HG03571 (cell line): ENCODE data around the gene NEGR1.

Source experiments
- ATAC-seq: cut with Tn5 transposase; IDR thresholded peaks from one replicate; pipeline ENCODE4 v1.9.1; 2021; ENCODE audit not compliant: unreplicated experiment

NEGR1 gene

GRCh38 chr1:72122099-72122880, 160.0 kb downstream of the NEGR1 start:
- ATAC-seq: no peak

DNA sequence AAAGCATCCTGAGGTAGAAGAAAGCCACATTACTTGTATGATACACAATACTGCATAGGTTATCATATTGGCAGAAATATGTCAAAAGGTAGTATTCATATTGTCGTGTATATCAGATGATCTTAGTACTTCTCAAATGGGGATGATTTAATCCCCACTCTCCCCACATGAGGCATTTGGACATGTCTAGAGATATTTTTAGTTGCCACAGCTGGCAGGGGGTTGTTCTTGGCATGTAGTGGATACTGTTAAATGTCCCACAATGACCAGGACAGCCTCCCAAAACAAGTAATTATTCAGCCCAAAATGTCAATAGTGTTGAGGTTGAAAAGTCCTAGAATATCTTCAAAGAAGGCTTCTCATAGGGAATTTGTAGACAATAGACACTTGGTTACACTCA, 162.8 kb downstream of the NEGR1 start:
- ATAC-seq: no peak

DNA sequence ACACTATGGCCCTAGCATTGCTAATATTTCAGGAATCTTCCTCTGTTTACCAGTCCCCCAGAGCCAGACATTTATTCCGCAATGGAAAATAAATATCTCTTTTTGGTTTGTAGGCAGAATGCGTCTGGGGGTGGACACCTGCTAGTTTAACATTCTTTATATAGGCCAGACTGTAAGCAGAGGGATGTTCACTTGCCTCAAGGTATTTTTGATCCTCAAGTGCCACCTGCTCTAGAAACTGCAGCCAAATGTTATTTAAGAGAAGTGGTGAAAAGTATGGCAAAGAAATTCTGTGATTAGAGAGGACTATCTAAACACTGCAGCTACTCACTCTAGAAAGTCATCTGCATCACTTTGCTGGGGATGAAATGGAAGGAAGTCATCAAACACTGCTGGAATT, 164.7 kb downstream of the NEGR1 start:
- no peak for ATAC-seq

- ATAC-seq: no peak
Observed at GRCh38 chr1:72115290-72115689, 167.0 kb downstream of the NEGR1 start.

GRCh38 chr1:72111662-72112061, 170.7 kb downstream of the NEGR1 start:
- no peak for ATAC-seq

DNA sequence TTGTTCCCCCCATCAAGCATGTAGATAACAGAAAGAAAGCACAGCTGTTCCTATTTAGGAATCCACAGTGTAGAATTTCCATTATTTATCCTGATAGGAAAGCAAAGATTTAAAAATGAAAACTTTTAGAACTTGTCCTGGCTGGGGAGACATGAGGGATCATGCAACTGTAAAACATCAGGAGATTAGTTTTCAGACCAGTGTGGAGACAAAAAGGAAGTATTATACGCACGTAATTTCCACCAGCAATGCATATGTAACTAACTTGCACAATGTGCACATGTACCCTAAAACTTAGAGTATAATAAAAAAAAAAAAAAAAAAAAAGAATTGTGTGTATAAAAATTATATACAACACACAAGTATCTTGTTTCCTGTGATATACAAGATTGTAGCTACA, 172.4 kb downstream of the NEGR1 start:
- ATAC-seq: no peak

DNA sequence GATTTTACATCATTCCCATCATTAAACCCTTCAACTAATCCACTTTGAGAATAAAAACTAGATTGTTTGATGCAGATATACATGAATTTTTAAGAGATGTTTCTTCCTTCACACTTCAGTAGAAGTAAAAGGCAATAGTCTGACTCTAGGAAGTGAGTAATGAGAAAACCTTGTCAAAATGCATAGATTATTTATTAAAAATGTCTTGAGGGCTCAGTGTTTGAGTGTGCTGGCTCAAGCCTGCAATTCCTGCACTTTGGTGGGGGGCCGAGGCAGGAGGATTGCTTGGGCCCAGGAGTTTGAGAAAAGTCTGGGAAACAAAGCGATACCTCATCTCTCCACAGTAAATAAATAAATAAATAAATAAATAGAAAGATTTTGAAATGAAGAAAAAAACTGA, 177.1 kb downstream of the NEGR1 start:
- ATAC-seq: no peak

DNA sequence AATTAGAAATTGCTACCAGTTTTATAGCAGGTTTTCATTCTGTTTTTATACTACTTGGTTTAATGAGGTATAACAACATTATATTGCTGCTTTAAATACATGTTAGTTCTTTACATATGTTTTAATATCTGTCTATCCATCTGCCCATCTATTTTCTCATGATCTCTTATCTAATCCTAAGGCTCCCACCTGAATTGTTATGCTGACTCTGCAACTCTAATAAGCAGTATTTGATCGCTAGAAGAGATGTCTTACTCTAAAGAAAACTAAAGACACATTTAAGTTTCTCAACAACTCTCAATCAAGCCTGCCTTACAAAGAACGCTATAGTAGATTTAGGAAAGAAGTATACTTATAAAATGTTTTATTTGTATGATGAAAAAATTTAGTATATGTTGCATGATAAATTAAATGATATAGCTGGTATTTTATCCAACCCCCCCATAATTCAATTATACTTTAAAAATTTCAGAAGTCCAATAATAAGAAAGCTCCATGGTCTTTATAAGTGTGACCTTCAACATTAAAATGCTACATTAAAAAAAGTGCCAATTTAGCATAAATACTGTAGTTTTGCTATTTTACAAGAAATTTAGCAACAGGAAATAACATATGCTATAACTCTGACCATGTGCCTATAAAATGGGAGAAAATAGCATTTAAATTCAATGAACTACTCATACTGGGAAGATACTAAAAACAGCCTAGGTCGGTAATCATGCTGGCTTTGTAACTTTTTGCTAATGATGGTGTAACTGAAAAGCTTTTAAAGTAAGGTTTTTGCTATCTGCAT, 180.3 kb downstream of the NEGR1 start:
- ATAC-seq: no peak

- no peak for ATAC-seq
Observed at GRCh38 chr1:72100771-72101170, 181.6 kb downstream of the NEGR1 start.

- ATAC-seq: no peak
Observed at GRCh38 chr1:72097851-72098570, 184.3 kb downstream of the NEGR1 start.

DNA sequence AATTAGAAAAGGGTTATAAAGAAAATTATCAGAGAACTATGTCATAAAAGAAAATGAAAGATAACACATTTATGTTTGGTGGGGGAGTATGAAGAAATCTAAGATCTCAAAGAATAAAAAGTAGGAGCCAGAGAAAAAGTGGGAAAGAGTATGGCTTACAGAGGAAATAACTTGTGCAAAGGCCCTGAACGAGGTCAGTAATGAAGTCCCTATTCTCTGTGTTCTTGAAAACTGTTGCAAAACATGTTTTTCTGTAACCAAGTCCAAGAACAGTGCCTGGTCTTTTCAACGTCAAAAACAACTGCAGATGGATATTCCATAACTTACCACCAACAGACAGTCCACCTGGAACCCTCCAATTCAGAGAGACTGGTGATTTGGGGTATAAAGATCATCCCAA, 188.1 kb downstream of the NEGR1 start:
- ATAC-seq: no peak

DNA sequence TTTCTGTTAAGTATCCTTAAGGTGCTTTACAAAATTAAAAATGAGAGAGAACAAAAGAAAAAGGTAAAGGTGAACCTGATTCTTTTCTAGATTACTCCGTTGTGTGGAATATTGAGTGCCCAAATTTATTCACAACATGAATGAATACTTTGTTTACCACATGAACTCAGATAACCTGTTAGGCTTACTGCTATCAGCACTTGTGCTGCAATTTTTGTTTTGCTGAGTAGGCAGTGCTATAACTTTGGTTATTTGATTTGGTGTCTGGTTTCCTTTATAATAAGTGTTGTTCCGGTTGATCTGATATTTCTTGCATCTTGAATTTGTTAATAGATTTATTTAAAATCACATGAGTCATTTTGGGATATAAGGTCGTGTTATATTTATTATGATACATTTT, 195.9 kb downstream of the NEGR1 start:
- no peak for ATAC-seq

DNA sequence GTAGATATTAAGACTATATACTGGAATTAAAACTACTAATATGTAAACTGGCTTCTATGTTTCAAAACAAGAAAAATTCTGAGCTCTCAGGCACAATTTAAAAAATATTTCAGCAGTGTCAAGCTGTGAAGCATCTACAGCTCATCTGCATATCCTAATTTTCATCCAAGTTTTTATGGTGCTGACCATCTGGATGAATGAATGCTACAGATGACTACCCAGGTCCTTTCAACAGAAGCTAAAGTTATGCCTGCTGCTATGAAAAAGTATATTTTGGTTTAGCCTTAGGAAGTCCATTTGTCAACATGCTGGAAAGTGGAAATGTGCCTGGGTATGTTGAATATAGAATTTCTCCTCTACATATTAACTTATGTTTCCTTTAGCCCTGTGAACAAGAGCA, 206.9 kb downstream of the NEGR1 start:
- ATAC-seq: no peak

- ATAC-seq: no peak
Observed at GRCh38 chr1:72066431-72066830, 215.9 kb downstream of the NEGR1 start.

GRCh38 chr1:72064196-72065075, 217.9 kb downstream of the NEGR1 start:
- ATAC-seq: no peak

DNA sequence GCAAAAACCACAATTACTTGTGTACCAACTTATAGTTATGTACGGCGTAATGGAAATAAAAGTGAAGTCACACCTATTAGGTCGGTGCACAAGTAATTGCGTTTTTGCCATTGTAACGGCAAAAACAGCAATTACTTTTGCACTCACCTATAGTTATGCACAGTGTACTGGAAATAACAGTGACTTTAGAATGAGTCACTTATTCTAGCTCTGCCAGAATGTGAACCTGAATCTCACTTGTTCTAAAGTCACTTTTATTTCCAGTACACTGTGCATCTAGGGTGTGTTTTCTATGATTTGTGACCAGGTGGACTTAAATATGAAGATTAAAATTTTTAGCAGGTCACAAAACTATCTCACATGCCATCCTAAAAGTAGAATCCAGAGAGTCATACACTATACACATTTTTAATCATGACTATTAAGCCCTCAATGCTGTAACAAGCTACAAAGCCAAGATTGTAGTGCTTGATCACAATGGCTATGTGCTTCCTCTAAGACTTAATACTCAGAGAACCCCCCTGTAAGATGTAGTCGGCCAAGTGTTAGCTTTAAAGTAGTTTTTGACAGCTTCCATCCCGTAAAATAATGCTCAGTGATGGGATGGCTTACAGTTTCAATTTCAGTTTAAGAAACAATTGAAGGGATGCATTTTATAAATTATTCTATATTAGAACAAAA, 218.8 kb downstream of the NEGR1 start:
- no peak for ATAC-seq

DNA sequence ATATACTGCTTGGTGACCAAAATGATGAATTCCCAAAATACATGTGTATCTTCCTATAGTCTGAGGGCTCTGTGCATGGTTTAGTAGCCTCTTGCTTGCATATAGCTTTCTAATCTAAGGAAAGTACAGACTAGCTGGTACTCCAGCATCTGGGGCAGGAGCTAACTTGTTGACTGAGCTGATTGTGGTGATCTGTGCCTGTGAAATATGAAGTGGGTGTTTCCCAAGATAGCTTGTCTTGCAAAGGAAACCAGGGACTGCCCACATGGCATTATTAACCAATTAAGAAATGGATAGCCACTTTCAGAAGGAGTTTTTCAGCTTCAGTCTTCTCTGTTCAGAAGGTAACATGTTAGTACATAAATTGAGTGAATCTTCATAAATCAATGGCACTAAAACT, 219.8 kb downstream of the NEGR1 start:
- no peak for ATAC-seq

GRCh38 chr1:72060466-72061245, 221.7 kb downstream of the NEGR1 start:
- ATAC-seq: no peak

DNA sequence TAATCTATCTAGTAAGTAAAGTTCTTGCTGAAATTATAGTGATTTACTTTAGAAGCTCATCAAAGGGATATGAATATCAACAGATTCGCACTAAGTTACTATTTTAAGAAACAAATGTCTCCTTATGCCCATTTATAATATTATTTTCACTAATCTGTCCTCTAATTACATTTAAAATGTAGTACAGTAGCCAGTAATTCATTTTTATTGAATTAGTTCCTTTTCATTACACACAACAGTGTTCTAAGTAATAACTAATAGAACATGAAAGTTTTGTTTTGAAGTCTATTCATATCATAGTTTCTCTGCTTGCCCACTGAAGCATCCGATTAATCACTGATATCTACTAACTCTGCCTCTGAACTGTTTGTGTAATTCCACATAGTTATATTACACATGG, 225.8 kb downstream of the NEGR1 start:
- ATAC-seq: no peak

DNA sequence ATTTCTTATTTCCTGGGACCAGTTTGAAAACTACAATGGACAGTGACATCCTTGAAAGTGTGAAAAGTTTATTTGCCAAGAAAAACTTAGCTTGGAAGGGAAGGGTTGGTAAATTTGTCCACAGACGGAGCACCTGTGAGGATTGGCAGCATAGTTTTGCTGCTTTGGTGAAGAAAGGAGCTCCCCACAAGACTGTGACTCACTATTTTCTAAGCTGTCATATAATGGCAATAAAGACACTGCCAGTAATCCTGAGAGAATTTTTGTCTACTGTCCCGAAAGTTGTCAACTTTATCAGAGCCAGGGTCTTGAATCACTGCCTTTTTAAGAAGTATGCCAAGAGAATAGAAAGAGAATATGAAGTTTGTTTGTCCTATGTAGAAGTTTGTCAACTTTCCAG, 230.8 kb downstream of the NEGR1 start:
- no peak for ATAC-seq
